ENCODE results near the gene DYNLT5.
A peak's percentile ranks its signal among the peaks of the same experiment; 100 is the strongest.

The DYNLT5 gene

GRCh38 chr1:66745451-66745850 is 6.8 kb upstream of the DYNLT5 start:
- no peak for DNase-seq (ENCODE audit: low spot score)
- no peak for TF ChIP-seq CTCF (IDR thresholded peaks at IDR 0.05; ENCODE audit: extremely low read depth, insufficient read depth, missing control alignments)
- in situ Hi-C loops (cut with MboI; ENCODE audit: low pct_unique_long_range_greater_than_20kb, low sequenced_read_pairs, unreplicated experiment): no loop called here

DNA sequence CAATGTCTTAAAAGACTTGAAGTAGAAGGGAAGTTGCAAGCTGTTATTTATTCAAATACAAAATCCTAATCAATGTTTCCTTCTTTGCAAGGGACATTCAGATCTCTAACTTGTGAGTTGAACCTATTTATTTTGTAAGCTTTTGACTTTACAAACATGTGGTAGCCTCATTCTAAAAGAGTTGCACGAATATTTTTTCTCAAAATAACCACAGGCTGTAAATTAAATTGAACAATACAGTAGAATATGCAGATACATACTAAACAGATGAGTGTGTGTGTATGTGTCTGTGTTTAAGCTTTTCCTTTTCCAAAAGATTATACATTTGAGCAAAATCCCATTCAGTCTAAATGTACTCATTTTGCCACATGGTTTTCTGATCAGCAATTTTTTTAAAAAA is 4.8 kb upstream of the DYNLT5 start:
- no peak for DNase-seq (ENCODE audit: low spot score)
- TF ChIP-seq CTCF (IDR thresholded peaks at IDR 0.05; ENCODE audit: extremely low read depth, insufficient read depth, missing control alignments): no peak
- in situ Hi-C loops (cut with MboI; ENCODE audit: low pct_unique_long_range_greater_than_20kb, low sequenced_read_pairs, unreplicated experiment): no loop called here

DNA sequence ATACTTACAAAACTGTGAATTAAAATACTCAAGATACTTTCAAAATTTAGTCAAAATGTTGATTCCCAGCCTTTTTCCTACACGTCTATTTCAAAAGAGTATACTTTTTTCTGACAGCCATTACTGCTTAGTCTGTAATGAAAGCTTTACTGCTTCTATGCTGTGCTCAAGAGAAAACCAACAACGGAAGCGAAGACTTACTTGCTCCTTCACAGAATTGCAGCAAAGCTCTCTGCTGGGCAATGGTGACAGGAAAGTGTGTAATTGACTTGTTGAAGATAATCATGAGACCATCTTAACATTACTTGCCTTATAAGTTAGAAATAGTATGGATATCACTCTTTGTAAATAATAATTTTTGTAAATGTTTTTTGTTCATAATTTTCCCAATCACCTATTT is 1.7 kb upstream of the DYNLT5 start:
- TF ChIP-seq CTCF (IDR thresholded peaks at IDR 0.05; ENCODE audit: extremely low read depth, insufficient read depth, missing control alignments): no peak
- DNase-seq (ENCODE audit: low spot score): peak; percentile 28
- in situ Hi-C loops (cut with MboI; ENCODE audit: low pct_unique_long_range_greater_than_20kb, low sequenced_read_pairs, unreplicated experiment): loop anchor here (25.0 kb wide), 1 partner anchor 737 kb away; no protein-coding TSS in a partner anchor

DNA sequence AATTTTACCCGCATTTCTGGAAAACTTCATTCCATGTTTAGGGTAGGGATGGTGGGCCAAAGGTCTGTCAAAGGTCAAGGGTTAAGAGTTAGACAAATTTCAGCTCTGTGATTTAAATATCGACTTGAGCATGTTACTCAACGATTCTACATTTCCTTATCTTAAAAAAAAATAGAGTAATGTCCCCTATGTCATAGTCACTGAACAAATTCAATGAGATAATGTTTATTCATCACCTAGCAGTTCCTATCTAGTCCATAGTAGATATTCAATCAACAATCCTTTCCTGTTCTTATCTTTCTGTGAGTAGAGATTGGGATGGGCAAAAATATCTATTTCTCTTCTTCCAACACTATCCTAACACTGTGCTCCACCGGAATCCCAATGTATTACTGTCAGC is 1.1 kb upstream of the DYNLT5 start:
- in situ Hi-C loops (cut with MboI; ENCODE audit: low pct_unique_long_range_greater_than_20kb, low sequenced_read_pairs, unreplicated experiment): loop anchor here (25.0 kb wide), 1 partner anchor 736 kb away; no protein-coding TSS in a partner anchor
- no peak for DNase-seq (ENCODE audit: low spot score)
- TF ChIP-seq CTCF (IDR thresholded peaks at IDR 0.05; ENCODE audit: extremely low read depth, insufficient read depth, missing control alignments): no peak

- DNase-seq (ENCODE audit: low spot score): no peak
- in situ Hi-C loops (cut with MboI; ENCODE audit: low pct_unique_long_range_greater_than_20kb, low sequenced_read_pairs, unreplicated experiment): loop anchor here (25.0 kb wide), 1 partner anchor 734 kb away; no protein-coding TSS in a partner anchor
- TF ChIP-seq CTCF (IDR thresholded peaks at IDR 0.05; ENCODE audit: extremely low read depth, insufficient read depth, missing control alignments): no peak
Measured at GRCh38 chr1:66752671-66753371, 562 bp downstream of the DYNLT5 start.

DNA sequence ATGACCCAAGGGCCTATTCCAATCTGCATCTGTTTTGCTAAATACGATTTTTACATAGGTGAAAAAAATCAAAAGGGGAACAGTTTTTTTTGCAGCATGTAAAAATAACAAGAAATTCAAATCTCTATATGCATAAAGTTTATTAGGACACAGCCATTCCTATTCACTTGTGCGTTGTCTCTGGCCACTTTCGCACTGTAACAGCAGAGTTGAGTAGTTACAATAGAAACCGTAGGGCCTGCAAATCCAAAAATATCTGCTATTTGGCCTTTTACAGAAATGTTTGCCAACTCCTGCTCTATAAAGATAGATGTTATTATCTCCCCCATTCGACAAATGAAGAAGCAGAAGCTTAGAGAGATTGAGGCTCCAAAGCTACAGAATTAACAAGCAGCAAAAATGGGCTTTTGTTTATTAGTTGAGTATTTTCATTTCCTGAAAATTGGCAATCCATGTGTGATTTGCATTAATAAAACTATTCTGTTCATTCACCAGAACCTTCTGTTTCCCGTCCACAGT is 5.5 kb downstream of the DYNLT5 start:
- no peak for TF ChIP-seq CTCF (IDR thresholded peaks at IDR 0.05; ENCODE audit: extremely low read depth, insufficient read depth, missing control alignments)
- DNase-seq (ENCODE audit: low spot score): no peak
- in situ Hi-C loops (cut with MboI; ENCODE audit: low pct_unique_long_range_greater_than_20kb, low sequenced_read_pairs, unreplicated experiment): loop anchor here (25.0 kb wide), 1 partner anchor 730 kb away; no protein-coding TSS in a partner anchor

Data from GM13977 (cell line).